ENCODE measurements around the gene MACROD2.

The MACROD2 gene

GRCh38 chr20:14470231-14470899 lies 475.0 kb downstream of the MACROD2 start:
- no peak for DNase-seq (ENCODE audit: low spot score)
- in situ Hi-C loops (cut with MboI; ENCODE audit: low sequenced_read_pairs, unreplicated experiment), result no loop called here
- TF ChIP-seq, protein P1, sequence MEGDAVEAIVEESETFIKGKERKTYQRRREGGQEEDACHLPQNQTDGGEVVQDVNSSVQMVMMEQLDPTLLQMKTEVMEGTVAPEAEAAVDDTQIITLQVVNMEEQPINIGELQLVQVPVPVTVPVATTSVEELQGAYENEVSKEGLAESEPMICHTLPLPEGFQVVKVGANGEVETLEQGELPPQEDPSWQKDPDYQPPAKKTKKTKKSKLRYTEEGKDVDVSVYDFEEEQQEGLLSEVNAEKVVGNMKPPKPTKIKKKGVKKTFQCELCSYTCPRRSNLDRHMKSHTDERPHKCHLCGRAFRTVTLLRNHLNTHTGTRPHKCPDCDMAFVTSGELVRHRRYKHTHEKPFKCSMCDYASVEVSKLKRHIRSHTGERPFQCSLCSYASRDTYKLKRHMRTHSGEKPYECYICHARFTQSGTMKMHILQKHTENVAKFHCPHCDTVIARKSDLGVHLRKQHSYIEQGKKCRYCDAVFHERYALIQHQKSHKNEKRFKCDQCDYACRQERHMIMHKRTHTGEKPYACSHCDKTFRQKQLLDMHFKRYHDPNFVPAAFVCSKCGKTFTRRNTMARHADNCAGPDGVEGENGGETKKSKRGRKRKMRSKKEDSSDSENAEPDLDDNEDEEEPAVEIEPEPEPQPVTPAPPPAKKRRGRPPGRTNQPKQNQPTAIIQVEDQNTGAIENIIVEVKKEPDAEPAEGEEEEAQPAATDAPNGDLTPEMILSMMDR (IDR thresholded peaks at IDR 0.05; ENCODE audit: borderline replicate concordance, control extremely low read depth, extremely low read depth, insufficient read depth, missing control alignments), result no peak

GRCh38 chr20:14470977-14471661 lies 475.8 kb downstream of the MACROD2 start:
- TF ChIP-seq, protein P1 (IDR thresholded peaks at IDR 0.05; ENCODE audit: borderline replicate concordance, control extremely low read depth, extremely low read depth, insufficient read depth, missing control alignments), result no peak
- in situ Hi-C loops (cut with MboI; ENCODE audit: low sequenced_read_pairs, unreplicated experiment), result no loop called here
- DNase-seq (ENCODE audit: low spot score), result no peak

DNA sequence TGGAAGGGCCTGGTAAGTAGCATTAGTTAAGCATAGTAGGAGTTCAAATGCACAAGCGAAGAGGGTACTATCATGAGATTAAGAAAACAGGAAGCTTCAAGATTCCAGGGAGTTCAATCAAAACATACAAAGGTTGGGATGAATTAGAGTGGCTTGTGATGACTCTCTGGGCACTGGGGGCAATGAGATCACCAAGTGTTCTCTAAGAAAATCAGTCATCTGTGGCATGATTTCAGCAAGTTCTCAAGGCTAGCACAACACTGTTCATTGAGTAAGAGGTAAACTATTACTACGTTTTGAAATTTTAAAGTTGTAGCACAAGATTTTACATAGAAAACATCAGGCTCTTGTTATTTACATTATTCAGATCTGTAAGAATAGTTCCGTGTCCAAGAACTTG lies 481.8 kb downstream of the MACROD2 start:
- TF ChIP-seq, protein P1 (IDR thresholded peaks at IDR 0.05; ENCODE audit: borderline replicate concordance, control extremely low read depth, extremely low read depth, insufficient read depth, missing control alignments), result no peak
- DNase-seq (ENCODE audit: low spot score), result no peak

DNA sequence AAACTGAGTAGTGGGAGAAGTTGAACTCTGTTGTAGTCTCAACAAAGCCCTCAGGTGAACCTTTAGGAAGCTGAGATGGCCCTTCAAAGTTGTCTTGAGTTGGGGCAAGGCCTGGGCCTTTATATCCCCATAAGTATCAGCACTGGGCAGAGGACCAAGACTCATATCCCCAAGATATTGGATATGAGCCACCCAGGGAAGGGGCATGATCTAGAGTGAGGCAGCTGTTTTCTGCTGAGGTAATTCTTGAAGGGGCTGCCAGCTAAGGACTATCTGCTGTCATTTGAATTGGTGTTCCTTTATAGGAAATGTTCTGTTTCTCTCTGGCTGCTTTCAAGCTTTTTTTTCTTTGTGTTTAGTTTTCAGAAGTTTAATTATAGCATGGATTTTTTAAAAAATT lies 482.8 kb downstream of the MACROD2 start:
- in situ Hi-C loops (cut with MboI; ENCODE audit: low sequenced_read_pairs, unreplicated experiment), result no loop called here

More for the DNA sequence above, 481.8 kb downstream of the MACROD2 start:
- in situ Hi-C loops (cut with MboI; ENCODE audit: low sequenced_read_pairs, unreplicated experiment), result no loop called here

DNA sequence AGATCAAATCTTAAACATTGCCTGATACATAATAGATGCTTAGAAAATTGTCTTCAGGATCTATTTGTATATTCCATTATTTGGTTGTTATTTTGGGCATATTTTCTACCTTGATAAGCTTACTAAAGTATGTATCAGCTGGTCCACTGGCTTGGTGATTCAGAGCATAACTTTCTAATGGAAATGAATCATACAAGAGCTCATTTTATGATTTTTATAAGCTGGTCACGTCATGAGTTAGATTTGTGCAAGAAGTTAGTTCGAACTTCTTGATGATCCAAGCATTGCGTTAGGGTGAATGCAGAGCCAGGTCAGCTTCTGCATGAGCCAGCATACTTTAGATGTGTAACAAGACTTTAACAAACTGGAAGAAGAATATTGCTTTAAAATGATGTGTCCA lies 486.5 kb downstream of the MACROD2 start:
- no peak for DNase-seq (ENCODE audit: low spot score)
- in situ Hi-C loops (cut with MboI; ENCODE audit: low sequenced_read_pairs, unreplicated experiment), result no loop called here
- TF ChIP-seq, protein P1 (IDR thresholded peaks at IDR 0.05; ENCODE audit: borderline replicate concordance, control extremely low read depth, extremely low read depth, insufficient read depth, missing control alignments), result no peak

More for the DNA sequence above, 482.8 kb downstream of the MACROD2 start:
- DNase-seq (ENCODE audit: low spot score), result no peak
- TF ChIP-seq, protein P1 (IDR thresholded peaks at IDR 0.05; ENCODE audit: borderline replicate concordance, control extremely low read depth, extremely low read depth, insufficient read depth, missing control alignments), result no peak

- TF ChIP-seq, protein P1 (IDR thresholded peaks at IDR 0.05; ENCODE audit: borderline replicate concordance, control extremely low read depth, extremely low read depth, insufficient read depth, missing control alignments), result no peak
- in situ Hi-C loops (cut with MboI; ENCODE audit: low sequenced_read_pairs, unreplicated experiment), result no loop called here
- DNase-seq (ENCODE audit: low spot score), result no peak
These were observed 492.9 kb downstream of the MACROD2 start for GRCh38 chr20:14488212-14488611.

All from GM13976 (cell line).